Activated T-cell treated with anti-CD3 and anti-CD28 coated beads, Interleukin-2, amount 50 U/mL, for 24 hours (primary cell): Measurements from ENCODE around the gene AATK.
A peak's percentile ranks its signal among the peaks of the same experiment; 100 is the strongest.

ENCODE experiments used
- DNase-seq: peaks from one replicate; pipeline ENCODE4 v3.0.0-alpha.2; 2020
- H3K27ac Mint-ChIP-seq: 2 replicates; pipeline ENCODE4 v1.8.0; 2020; ENCODE audit warnings: mild to moderate bottlenecking, mixed read lengths
- H3K27me3 Mint-ChIP-seq: 2 replicates; pipeline ENCODE4 v1.8.0; 2020; ENCODE audit warnings: mixed read lengths
- H3K36me3 Mint-ChIP-seq: 2 replicates; pipeline ENCODE4 v1.8.0; 2020; ENCODE audit warnings: low read depth, mixed read lengths
- H3K4me1 Mint-ChIP-seq: 2 replicates; pipeline ENCODE4 v1.8.0; 2020; ENCODE audit warnings: low read depth, mixed read lengths
- H3K4me3 Mint-ChIP-seq: 2 replicates; pipeline ENCODE4 v1.8.0; 2020; ENCODE audit warnings: mild to moderate bottlenecking, moderate library complexity, mixed read lengths
- H3K9me3 Mint-ChIP-seq: 2 replicates; pipeline ENCODE4 v1.8.0; 2020; ENCODE audit warnings: mixed read lengths

The AATK gene

DNA sequence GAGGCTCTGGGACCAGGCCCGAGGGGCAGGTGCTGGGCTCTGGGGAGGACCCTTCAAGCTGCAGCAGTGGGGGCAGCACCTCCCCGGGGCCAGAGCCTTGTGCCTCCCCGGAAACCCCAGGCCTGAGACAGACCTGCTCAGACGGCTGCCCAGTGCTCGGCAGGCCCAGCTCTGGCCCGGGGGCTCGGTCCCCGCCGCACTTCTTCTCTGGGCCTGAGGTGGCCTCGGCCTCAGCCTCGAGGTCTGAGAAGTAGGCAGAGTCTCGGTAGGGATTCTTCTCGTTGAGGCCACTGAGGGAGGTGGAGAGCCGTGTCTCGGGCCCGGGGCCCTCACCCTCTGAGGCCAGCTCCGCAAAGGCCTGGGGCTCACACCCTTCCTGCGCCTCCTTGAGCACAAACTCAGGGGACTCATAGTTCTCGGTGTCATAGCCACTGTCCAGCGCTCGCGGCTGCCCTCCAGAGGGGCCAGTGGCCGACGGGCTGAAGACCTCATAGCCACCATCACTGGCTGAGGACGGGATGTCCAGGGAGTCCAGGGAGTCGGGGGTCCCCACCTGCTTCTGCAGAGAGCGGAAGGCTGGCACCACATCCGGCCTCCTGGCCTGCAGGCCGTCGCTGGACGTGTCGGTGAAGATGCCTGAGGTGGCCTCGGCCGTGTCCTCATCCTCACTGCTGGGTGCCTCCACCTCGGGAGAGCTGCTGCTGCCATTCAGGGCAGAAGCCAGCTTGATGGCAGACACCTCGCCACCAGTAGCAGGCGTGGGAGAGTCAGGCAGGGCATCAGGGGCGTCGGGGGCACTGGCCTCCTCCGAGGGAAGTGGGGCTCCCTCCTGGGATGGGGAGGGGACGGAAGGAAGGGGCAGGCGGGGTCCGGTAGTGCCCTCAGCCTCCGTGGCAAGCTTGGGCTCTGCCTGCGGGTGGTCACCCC is 45.1 kb downstream of the AATK start:
- no peaks in the 10 kb centered on the region for H3K27me3 Mint-ChIP-seq
- no peaks in the 10 kb centered on the region for H3K36me3 Mint-ChIP-seq
- H3K27ac Mint-ChIP-seq: no peak overlapping the region
- no peaks in the 10 kb centered on the region for H3K9me3 Mint-ChIP-seq
- H3K4me3 Mint-ChIP-seq: no peak overlapping the region
- DNase-seq: no peak
- peaks cover 2% of the 10 kb centered on the region for H3K4me1 Mint-ChIP-seq

DNA sequence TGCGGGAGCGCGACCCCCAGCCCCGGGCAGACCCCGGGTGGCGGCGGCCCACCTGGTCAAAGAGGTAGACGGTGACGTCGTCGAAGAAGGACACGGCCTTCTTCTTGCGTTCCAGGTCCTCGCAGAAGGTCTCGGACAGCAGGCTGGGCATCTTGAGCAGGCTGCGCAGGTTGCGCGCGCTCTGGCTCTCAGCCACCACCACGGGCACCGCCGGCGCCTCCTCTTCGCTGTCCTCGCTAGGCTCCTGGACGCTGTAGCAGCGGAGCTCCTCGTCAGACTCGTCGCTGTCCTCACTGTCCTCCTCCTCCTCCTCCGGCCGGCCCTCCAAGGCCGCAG is 45.9 kb downstream of the AATK start:
- Mint-ChIP-seq H3K4me3 (no peak overlapping the region), H3K27ac (no peak overlapping the region), H3K4me1 (peaks cover 2% of the 10 kb centered on the region), H3K36me3 (no peaks in the 10 kb centered on the region), H3K9me3 (no peaks in the 10 kb centered on the region), H3K27me3 (no peaks in the 10 kb centered on the region)
- no peak for DNase-seq

DNA sequence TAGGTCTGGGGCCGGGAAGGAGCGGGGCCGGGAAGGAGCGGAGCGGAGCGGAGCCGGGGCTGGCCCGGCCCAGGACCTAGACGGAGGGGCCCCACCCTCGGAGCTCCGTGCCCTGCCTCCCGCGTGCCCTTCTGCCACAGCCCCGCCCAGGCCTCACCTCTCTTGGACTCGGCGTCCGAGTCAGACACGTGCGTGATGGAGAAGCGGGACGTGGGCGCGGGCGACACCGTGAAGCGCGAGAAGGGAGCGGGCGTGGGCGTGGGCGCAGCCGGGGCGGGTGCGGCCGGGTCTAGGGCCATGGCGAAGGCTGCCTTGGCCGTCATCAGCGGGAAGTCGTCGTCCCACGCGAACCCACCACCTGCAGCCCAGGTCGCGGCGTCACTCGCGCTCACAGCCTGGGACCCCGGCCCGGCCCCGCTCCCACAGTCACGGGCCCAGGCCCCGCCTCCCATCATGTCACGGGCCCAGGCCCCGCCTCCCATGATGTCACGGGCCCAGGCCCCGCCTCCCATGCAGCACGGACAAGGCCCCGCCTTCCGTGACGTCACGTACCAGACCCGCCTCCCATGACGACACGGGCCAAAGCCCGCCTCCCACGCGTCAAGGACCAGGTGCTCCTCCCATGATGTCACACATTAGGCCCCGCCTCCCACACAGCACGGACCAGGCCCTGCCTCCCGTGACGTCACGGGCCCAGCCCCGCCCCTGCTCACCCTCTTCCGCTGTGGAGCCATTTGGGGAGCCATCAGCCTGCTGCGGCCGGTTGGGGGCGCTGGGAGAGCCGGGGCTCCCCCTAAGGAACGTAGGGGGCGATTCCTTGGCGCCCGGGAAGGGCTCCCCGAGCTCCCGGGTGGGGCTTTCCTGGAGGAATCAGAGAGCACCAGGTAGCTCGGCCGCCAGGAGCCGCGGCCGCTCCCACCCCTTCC is 46.5 kb downstream of the AATK start:
- peak; percentile 90 for DNase-seq
- Mint-ChIP-seq H3K36me3 (no peaks in the 10 kb centered on the region), H3K27ac (peak overlapping the region; percentile 8), H3K4me1 (peaks cover 2% of the 10 kb centered on the region), H3K27me3 (no peaks in the 10 kb centered on the region), H3K9me3 (no peaks in the 10 kb centered on the region), H3K4me3 (peak overlapping the region; percentile 36)

DNA sequence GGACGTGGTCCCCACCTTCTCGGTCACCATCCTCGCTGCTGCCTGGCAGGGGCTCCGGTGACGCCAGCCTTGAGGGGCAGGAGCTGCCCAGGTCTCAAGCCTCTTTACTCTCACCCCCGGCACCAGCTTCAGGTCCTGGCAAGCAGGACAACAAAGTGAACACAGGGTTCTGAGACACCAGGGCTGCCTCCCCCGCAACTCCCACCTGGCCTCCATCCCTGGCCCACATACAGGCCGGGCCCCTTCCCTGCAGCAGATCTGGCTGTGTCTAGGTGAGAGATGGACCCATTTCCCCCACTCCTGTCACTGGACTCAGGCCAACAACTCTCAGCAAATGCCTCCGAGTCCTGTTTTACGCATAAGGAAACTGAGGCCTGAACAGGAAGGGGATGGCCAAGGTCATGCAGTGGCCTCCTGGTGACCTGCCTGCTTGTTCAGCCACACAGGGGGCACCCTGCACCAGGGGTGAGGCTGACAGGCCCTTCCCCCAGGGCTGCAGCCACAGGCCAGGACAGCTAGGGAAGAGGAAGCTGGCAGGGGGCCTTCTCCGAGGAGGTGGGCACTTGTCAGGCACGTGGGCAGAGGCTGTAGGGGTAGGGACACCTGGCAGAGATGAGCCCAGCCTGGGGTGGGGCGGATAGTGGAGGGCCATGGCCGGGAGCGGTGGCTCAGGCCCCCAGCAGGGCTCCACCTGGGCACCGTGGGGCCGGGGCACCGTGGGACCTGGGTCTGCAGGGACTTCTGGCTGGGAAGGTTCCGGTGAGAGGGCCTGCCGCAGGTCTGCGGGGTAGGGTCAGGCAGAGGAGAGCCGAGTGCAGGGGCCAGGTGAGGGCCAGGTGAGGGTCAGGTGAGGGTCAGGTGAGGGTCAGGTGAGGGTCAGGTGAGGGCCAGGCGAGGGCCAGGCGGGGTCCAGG is 47.5 kb downstream of the AATK start:
- DNase-seq: no peak
- Mint-ChIP-seq H3K9me3 (no peaks in the 10 kb centered on the region), H3K27me3 (no peaks in the 10 kb centered on the region), H3K4me1 (peaks cover 2% of the 10 kb centered on the region), H3K4me3 (peak overlapping the region; percentile 23), H3K36me3 (no peaks in the 10 kb centered on the region), H3K27ac (no peak overlapping the region)

DNA sequence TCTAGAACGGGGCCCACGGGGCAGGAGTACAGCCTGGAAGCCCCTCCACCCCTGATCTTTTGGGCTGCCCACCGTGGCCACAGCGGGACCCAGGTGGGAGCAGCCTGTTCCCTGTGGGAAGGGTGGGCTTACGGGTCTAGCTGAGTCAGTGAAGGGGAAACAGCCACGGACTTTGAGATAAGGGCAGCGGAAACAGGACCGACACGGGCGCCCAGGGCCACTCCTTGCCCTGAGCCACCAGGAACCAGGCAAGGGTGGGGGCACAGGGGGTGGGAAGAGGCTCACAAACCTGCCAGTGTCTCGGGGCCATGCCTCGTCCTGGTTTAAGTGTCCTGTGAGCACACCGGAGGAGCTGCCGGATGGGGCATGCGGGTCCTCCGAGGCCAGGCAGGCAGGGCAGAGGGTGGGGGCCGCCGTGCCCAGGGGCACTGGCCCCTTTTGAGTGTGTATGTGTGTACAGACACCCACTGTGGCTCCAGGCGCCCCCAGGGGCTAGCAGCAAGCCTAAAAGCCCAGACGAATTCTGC is 48.3 kb downstream of the AATK start:
- H3K27me3 Mint-ChIP-seq: no peaks in the 10 kb centered on the region
- no peaks in the 10 kb centered on the region for H3K36me3 Mint-ChIP-seq
- no peak overlapping the region for H3K27ac Mint-ChIP-seq
- H3K9me3 Mint-ChIP-seq: no peaks in the 10 kb centered on the region
- peaks cover 2% of the 10 kb centered on the region for H3K4me1 Mint-ChIP-seq
- H3K4me3 Mint-ChIP-seq: no peak overlapping the region
- no peak for DNase-seq

DNA sequence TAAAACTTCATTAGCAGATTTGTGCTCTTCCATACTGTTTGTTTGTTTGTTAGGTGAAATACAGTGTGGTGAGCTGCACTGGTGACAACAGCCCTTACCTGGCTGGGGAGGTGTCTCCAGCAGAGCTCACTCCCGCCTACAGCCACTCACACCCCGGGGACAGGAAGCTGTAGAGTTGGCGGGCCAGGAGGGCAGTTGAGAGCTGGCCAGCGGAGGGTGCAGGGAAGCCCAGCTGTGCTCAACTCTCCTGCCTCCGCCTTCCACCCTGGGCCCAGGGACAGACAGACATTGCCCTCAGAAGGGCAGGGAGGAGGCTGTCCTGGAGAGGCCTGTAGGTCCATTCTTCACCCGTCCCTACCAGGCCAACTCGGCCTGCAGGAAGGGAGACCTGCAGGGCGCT is 49.3 kb downstream of the AATK start:
- Mint-ChIP-seq H3K9me3 (no peaks in the 10 kb centered on the region), H3K36me3 (no peaks in the 10 kb centered on the region), H3K27ac (no peak overlapping the region), H3K4me1 (peaks cover 2% of the 10 kb centered on the region), H3K27me3 (no peaks in the 10 kb centered on the region), H3K4me3 (no peak overlapping the region)
- DNase-seq: no peak

DNA sequence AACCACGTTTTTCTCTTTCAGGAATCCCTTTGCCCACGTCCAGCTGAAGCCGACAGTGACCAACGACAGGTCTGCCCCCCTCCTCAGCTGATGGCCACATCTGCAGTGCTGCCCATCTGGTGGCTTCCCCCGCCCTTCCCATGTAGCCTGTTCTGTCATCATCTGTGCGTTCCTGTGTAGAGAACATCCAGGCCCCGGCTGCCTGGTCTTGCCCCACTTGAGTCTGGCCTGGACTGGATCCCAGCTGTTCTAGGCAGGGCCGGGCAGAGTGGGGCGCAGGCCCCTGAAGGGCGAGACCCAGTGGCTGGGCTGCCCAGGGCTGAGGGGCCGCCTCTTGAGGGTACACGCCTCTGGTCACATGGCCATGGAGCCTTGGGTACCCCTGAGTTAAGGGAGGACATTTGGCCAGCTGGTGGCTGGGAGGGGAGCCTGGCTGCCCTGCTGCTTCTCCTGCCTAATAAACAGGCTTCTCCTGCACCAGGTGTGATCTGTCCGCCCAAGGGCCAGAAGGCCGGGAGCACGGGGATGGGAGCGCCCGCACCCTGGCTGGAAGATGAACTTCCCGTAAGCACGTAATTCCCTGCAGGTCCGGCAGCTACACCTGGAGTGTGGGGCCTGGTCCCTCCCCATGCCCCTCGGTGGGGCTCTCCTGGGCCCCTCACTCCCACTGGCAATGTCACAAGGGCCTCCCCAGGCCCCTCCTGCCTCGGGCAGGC is 50.1 kb downstream of the AATK start:
- Mint-ChIP-seq H3K4me1 (peaks cover 2% of the 10 kb centered on the region), H3K27me3 (no peaks in the 10 kb centered on the region), H3K4me3 (no peak overlapping the region), H3K9me3 (no peaks in the 10 kb centered on the region), H3K27ac (no peak overlapping the region), H3K36me3 (no peaks in the 10 kb centered on the region)
- DNase-seq: no peak

DNA sequence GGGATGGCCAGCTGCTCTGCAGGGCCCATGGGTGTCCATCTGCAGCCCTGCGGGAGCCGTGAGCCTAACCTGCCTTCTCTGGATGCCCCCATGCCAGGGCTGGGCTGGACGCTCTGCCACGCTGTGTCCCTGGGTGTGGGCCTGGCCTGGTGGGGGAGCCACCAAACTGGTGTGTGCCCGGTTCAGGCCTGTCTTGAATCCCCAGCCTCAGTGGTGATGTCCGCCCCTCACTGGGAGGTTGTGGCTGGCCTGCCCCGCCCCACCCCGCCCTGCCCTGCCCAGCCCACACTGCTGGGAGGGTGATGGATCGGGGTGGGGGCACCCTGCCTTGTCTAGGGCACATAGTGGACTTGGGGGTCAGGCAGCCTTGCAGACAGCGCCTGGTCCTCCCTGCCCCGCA is 50.8 kb downstream of the AATK start:
- Mint-ChIP-seq H3K4me3 (no peak overlapping the region), H3K36me3 (no peaks in the 10 kb centered on the region), H3K9me3 (no peaks in the 10 kb centered on the region), H3K27me3 (no peaks in the 10 kb centered on the region), H3K27ac (no peak overlapping the region), H3K4me1 (peaks cover 2% of the 10 kb centered on the region)
- DNase-seq: no peak

DNA sequence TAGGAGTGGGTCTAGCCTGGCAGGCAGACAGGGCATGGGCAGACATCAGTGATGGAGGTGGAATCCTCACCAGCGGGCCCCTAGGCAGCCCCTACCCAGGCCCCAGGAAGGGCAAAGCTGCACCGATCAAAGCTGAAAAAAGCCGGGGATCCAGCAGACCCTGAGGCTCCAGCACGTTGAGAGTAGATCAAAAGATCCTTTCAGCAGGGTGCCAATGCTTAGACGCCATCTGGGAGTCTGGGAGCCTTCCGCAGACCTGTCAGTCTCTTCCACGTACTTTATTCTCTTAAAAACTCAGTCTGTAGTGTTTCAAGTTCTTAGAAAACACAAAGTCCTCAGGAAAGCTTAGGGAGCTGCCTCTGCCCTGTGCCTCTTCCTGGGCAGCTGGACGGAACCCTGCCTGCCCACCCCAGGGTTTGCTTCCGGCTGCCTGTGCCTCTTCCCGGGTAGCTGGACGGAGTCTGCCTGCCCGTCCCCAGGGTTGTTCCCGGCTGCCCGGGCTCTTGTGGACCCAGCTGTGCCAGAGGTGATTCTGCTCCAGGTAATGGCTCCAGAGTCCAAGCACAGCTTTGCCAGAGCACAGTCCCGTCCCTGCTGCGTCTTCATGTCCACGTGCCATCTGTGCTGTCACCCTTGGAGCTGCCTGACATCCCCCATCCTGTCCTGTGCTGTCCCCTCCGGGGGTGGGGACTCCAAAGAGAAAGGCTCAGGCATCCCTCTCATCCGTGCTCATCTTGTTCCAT is 51.5 kb downstream of the AATK start:
- Mint-ChIP-seq H3K4me1 (peaks cover 5% of the 10 kb centered on the region), H3K9me3 (no peaks in the 10 kb centered on the region), H3K27ac (no peak overlapping the region), H3K36me3 (no peaks in the 10 kb centered on the region), H3K4me3 (no peak overlapping the region), H3K27me3 (no peaks in the 10 kb centered on the region)
- DNase-seq: no peak

DNA sequence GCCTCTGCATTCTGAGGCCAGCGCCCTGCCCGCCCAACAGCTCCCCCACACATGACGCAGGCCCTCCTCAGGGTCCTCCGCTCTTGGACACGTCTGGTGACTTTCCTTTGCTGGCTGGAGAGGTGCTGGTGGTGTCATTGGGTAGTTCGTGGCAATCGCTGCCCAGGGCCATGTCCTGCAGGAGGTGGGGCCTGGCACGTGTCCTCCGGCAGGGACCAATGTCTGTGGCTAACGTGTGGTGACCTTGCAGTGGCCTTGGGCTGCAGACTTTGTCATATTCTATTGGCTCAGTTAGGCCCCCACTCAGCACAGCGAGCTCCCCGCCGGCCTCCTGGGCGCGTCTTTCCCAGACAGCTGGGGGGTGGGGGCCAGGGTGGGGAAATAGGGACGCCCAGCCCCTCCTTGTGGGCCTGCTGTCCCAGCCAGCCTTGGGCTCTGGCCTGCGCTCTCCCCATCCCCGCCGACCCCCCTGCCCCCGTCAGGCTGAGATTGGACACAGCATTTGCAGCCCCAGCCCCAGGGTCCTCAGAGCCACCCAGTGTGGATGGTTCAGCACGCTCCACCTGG is 52.8 kb downstream of the AATK start:
- Mint-ChIP-seq H3K4me1 (peaks cover 2% of the 10 kb centered on the region), H3K27me3 (no peaks in the 10 kb centered on the region), H3K27ac (no peak overlapping the region), H3K4me3 (no peak overlapping the region), H3K36me3 (no peaks in the 10 kb centered on the region), H3K9me3 (no peaks in the 10 kb centered on the region)
- no peak for DNase-seq

DNA sequence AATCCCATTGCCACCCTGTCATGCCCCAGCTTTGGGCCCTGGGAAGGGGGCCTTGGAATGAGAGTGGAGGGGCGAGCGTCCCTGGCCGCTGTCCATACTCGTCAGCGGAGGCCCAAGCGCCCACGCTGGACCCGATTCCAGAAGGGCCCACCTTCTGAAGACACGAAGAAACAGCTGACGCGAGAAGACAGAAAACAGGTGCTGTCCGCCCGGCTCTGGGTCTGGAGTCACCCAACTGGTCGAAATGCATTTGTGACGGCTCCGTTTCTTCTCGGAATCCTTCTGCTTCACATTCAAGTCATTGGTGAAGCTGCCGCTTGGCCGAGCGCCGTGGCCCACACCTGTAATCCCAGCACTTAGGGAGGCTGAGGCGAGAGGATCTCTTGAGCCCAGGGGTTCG is 53.6 kb downstream of the AATK start:
- DNase-seq: no peak
- Mint-ChIP-seq H3K27me3 (no peaks in the 10 kb centered on the region), H3K36me3 (no peaks in the 10 kb centered on the region), H3K4me1 (peaks cover 2% of the 10 kb centered on the region), H3K27ac (no peak overlapping the region), H3K9me3 (no peaks in the 10 kb centered on the region), H3K4me3 (no peak overlapping the region)

DNA sequence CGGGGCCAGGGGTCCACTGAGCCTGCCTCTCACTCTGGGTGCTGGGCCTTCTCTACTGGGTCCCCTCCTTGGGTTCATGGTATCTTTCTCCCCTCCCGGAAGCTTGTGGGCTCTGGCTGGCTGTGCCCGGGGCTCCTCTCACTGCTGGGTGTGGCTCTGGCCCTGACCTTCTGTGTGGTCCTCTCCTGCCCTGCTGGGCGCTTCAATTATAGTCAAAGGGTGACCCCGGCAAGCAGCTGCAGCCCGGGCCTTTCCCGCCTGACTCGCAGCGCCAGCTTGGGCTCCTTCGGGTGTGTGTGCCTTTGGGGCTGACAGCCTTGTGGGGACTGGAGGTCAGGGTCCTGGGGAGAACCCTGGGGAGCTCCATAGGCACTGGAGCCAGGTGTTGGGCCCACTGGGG is 55.0 kb downstream of the AATK start:
- Mint-ChIP-seq H3K4me1 (peaks cover 2% of the 10 kb centered on the region), H3K36me3 (no peaks in the 10 kb centered on the region), H3K27ac (no peak overlapping the region), H3K27me3 (no peaks in the 10 kb centered on the region), H3K4me3 (no peak overlapping the region), H3K9me3 (no peaks in the 10 kb centered on the region)
- no peak for DNase-seq

DNA sequence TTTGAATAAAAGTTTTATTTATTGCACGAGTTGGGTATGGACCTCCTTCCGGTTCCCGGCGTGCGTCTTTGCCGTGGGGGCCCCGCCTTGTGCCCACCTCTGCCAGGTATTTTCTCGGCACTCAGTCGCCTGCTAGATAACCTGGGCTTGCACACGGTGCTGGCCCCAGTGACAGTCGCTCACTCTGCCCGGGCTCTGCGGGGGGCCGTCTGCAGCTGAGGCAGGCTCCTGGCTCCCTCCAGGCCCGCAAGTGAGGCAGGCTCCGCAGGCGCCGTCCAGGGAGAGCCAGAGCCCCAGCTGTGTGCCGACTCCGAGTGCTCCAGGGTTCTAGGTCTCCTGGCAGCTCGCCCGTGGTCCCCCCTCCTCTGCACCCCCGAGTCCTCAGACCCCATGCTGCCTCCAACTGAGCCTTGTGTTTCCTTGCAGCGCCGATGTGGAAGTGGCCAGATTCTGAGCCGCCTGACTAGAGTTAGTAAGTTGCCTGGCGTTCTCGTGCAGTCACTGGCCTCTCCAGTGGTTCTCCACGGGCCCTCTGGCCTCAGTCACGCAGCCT is 55.5 kb downstream of the AATK start:
- no peak for DNase-seq
- H3K4me3 Mint-ChIP-seq: no peak overlapping the region
- H3K36me3 Mint-ChIP-seq: no peaks in the 10 kb centered on the region
- no peaks in the 10 kb centered on the region for H3K27me3 Mint-ChIP-seq
- no peak overlapping the region for H3K27ac Mint-ChIP-seq
- no peaks in the 10 kb centered on the region for H3K9me3 Mint-ChIP-seq
- peaks cover 2% of the 10 kb centered on the region for H3K4me1 Mint-ChIP-seq
